GM19035 (cell line): ENCODE data around the gene PAAF1.

ENCODE experiments used
- ATAC-seq: cut with Tn5 transposase; IDR thresholded peaks from one replicate; pipeline ENCODE4 v1.9.1; 2021; ENCODE audit not compliant: unreplicated experiment

The PAAF1 gene

DNA sequence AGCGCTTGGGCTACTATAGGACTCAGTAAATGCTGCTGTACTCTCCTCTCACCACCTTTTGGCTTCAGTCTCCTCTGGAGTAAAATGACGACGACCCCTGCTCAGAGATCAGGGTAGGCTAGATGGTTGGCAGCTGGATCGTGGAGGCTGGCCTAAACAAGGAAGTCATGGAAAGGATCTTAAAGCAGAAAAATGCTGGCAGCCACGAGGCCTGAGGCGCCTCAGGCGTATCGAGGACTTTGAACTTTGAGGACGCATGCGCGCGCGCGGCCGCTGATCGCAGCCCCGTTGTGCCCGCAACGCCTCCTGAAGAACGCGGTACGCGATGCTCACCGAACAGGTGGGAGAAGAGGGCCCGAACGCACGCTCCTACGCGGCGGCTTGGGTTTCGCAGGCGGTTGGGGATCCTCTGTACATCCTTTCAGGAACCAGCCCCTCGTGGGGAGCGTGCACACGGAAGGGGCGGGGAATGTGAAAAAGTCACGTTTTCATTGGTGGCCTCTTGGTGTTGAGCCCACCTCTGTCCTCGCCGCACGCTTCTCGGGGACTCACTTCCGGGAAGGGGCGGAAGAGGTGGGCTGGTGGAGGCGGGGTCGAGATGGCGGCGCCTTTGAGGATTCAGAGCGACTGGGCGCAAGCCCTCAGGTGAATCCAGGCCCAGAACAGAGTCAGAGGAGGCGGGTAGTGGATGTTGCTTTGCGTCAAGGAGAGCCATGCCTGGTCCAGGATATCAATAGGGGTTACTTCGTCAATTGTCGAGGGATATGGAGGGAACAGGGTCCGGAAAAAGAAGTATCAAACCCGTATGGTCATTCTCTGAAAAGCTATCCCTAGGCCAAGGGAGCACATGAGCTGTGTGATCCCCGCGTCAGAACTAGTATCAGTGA is at the start of gene PAAF1, which contains the start of gene COA4:
Gene PAAF1 (plus strand): TSS at position 576 of the 887 bp plus-strand sequence. CDS start 23 bp downstream, at position 599.
Gene COA4 (minus strand): TSS at position 423 of the 887 bp plus-strand sequence. CDS start 3,468 bp downstream, outside the sequence.
- peak; percentile 97 for ATAC-seq

GRCh38 chr11:73830261-73830660 is 46.5 kb upstream of the PAAF1 start:
- ATAC-seq: no peak

GRCh38 chr11:73833067-73833466 is 43.7 kb upstream of the PAAF1 start:
- ATAC-seq: no peak

- ATAC-seq: no peak
Observed at GRCh38 chr11:73838443-73839122, 38.2 kb upstream of the PAAF1 start.

- ATAC-seq: no peak
Observed at GRCh38 chr11:73839123-73839457, 37.7 kb upstream of the PAAF1 start.

DNA sequence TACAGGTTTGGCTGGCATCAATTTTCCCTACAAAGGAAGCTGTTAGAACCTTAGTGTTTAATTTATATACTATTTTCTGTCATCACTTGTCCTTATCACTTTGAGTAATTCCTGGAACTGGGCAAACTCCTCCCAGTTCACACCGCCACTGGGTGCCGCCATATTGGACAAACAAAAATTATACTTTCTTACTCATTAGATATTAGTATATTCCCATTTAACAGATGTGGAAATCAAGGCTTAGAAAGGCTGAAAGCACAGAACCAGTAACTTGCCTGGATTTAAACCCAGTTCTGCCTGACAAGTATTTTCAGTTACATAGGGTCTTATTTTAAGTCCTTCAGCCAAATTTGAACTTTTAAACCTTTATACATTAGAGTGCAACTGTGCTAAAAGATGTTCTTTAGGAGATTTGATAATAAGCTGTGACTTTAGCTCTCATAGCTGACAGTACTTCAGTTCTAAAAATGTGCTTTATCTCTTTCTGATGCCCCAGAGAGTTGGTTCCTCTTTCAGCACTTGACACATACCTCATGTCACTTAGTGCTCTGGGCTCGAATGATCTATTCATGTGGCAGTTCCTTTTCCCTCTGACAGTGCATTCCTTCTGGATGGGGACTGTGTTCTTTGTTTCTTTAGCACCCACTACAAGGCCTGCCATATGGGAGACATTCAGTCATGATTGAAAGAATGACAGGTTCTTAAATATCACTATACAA is 25.6 kb upstream of the PAAF1 start:
- ATAC-seq: no peak

DNA sequence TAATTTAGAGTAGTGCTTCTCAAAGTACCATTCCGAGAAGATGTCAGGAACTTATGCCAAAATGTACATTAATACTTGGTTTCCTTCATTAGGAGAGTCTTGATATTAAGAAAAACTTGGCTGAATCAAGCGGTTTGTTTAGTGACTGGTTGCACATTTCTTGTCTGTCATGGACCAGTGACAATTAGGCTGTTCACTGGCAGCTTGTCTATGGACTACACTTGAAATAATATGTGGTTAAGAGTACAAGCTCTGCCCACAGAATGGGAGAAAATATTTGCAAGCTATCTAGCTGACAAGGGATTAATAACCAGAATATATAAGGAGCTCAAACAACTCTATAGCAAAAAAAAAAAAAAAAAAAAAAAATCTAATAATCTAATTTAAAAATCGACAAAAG is 24.8 kb upstream of the PAAF1 start:
- no peak for ATAC-seq

DNA sequence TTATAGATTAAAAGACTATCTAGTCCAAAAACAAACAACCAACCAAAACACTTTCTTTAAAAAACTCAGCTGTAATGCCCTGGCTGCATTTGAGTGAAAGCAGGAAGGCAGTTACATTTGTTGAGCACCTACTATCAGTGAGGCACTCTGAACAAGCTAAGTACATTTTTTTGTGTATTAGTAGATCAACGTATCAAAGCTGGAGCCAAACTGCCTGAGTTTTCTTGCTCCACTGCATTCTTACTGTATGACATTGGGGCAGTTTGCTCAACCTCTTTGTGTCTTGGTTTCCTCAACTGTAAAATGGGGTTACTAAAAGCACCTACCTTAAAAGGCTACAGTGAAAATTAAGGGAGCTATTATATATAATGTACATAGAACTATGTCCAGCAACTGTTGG is 22.1 kb upstream of the PAAF1 start:
- ATAC-seq: no peak

DNA sequence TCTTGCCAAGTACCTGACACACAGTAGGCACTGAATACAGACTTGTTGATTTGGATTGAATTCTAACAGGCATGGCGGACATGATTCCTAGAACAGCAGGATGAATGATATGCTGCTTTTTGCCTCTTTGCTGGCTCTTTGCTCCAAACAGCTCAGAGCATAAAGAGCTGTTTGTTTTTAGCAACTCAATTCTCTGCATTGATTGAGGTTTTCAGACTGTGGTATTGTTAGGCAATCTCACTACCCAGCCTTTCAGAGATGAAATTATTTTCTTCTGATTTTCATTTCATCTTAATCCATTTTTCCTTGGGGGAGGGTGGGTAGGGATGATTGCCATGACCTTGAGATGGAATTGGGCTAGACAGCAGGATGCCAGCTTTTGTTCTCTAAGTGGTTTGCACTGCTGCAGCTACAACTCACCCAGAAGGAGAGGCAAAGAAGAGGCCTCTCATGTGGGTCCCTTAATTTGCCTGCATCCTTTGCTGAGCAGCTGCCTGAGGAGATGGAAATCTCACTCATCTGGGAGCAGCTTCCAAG is 20.7 kb upstream of the PAAF1 start:
- no peak for ATAC-seq

- no peak for ATAC-seq
Observed at GRCh38 chr11:73859671-73860070, 17.1 kb upstream of the PAAF1 start.

DNA sequence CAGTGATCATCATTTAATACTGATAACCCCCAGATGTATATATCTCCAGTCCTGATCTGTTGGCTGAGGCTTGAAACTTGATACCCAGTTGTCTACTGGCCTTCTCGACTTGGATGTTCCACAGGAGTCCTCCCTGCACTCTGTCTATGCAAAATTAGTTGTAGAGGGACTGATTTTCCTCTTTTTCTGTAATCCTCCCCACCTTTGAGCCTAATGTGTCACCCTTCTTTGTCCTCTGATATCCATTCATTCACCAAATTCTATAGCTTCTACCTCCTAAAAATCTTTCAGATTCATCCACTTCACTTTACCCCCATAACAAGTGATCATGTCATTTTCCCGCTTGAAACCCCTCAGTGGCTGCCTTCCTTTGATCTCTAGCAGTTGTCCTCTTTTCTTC is 16.6 kb upstream of the PAAF1 start:
- no peak for ATAC-seq

GRCh38 chr11:73862986-73863385 is 13.8 kb upstream of the PAAF1 start:
- no peak for ATAC-seq

DNA sequence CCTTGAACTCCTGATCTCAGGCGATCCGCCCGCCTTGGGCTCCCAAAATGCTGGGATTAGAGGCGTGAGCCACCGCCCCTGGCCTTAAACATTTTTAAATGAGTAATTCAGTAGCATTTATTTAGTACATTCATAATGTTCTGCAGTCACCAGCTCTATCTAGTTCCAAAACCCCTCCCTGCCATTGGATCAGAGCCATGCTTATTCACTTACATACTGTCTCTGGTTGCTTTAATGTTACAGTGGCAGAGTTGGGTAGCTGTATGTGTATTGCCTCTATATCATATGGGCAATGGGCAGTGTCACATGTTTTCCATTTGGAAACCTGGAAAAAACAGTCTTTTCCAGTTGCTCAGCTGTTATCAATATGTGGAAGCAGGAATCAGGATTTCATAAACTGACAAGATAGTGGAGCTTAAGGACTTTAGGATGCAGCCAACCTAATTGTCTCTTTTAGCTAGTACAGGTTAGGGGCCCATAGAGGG is 10.7 kb upstream of the PAAF1 start:
- ATAC-seq: no peak

- no peak for ATAC-seq
Observed at GRCh38 chr11:73866586-73866996, 10.2 kb upstream of the PAAF1 start.

DNA sequence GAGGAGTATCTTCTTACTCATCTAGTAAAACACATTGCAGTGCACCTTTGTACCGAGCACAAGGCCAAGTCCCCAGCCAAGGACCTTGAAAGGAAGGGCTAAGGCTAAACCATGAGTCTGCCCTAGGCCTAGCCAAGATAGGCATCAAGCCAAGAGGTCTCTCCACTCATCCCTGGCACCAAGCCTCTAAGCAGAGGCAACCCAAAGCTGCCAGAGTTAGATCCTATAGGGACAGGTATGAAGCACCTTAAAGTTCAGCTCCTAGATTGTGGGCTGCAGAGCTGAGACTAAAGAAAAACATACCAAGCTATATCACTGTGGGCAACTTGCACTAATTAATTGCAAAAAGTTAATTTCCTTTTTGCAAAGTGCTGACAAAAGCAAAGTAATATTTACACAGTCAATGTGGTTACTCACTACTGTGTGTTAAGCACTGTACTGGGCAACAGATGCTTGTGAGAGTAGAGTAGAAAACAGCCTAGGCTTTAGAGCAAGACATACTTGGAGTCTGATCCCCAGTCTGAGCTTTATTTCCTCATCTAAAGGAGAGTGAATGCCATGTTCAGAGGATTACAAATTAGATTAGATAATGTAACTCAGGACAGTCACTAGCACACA is 7.4 kb upstream of the PAAF1 start:
- no peak for ATAC-seq

DNA sequence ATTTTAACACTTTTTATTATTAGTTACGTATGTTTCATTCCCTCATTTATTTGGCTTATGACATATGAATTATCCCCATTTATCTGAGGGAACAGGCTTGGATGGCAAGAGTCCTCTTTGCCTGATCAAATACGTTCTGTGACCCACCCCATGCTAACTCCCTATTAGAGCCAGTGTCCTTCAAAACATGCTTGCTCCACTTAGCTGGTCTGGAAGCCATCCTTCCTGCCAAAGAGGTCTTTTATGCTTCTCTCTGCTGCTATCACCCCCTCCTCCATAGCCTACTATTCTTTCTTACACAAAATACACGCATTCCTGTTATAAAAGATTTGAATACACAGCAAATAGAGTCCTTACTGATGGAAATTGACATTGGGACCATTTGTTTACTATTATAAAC is 6.5 kb upstream of the PAAF1 start:
- ATAC-seq: no peak

DNA sequence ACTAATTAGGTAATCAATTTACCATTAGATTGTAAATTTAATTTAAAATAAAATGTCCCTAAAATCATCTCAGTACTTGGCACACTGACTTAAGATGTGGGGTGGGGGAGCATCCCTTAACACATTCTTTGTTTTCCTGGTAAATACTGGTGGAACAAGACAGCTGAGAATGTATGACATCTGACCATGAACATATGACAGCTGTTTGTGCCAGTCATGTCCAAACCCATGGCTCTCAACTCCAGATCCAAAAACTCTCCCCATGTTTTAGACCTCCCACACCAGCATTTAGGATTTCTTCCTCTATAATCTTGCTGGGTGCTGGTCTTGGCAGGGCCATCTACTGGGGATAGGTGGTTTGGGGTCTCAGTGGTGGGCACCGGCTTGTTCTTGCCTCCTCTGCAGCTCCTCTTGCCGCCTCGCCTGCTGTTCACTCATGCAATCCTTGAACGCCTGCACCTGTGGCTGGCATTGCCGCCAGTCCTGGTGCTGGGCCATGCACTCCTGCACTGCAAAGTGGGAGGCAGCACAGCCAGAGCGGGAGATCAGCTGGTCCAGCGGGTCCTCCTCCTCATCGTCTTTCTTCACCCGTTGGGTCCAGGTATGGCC is 3.9 kb upstream of the PAAF1 start:
- ATAC-seq: no peak

GRCh38 chr11:73875380-73875779 is 1.4 kb upstream of the PAAF1 start:
- ATAC-seq: no peak

- ATAC-seq: no peak
Observed at GRCh38 chr11:73875840-73876239, 959 bp upstream of the PAAF1 start.

- no peak for ATAC-seq
Observed at GRCh38 chr11:73878771-73879170, 2.0 kb downstream of the PAAF1 start.
